Testis (tissue), 3 donors: ENCODE results near the gene PFKP. TPM values are rescaled to one million over a fixed set of nuclear protein-coding genes. Genes with fewer than 3 reads are reported as not detected.
"Not testable (repeated sequence)": the region's sequence is repeated elsewhere in the genome, so short reads cannot be mapped to it uniquely, and the experiment has no call there.

Experiments
- DNase-seq: peaks from one replicate; pipeline ENCODE4 v3.0.0-alpha.2; 2019
- H3K27ac ChIP-seq, 2 donors: fragments of 200-600 bp; sonication (generic); one replicate each; pipeline ENCODE4 v1.5.1; 2019
- H3K27me3 ChIP-seq: fragments of 200-600 bp; sonication (generic); one replicate; pipeline ENCODE4 v1.5.1; 2019
- H3K36me3 ChIP-seq: fragments of 200-600 bp; sonication (generic); one replicate; pipeline ENCODE4 v1.5.1; 2017; ENCODE audit warnings: low read depth; ENCODE audit errors: missing control alignments
- H3K4me1 ChIP-seq: fragments of 200-600 bp; sonication (generic); one replicate; pipeline ENCODE4 v1.5.1; 2019
- H3K4me3 ChIP-seq, 2 donors: fragments of 200-600 bp; sonication (generic); one replicate each; pipeline ENCODE4 v1.5.1; 2017 to 2019
- H3K9me3 ChIP-seq: fragments of 200-600 bp; sonication (generic); one replicate; pipeline ENCODE4 v1.5.1; 2017
- POLR2A ChIP-seq: fragments of 450-650 bp; IDR thresholded peaks from one replicate; pipeline ENCODE4 v1.6.1; 2017; ENCODE audit warnings: antibody characterized with exemption, mild to moderate bottlenecking, moderate library complexity
- WGBS, 2 donors: methylation state at CpG; one replicate each; pipeline ENCODE4 v1.1.5; 2018; 5-methylcytosine and 5-hydroxymethylcytosine counted together
- intact Hi-C: fragments of 100-400 bp; cut with DNase I; formaldehyde crosslinking; loops from one replicate; pipeline ENCODE4 v1.15.1; 2023; ENCODE audit warnings: low total_unique reads
- polyA plus RNA-seq: library from polyadenylated mRNA; stranded (reverse); fragments of 350-450 nt; fragmentation: Illumina TruSeq; extraction: RNeasy Lipid Tissue Mini Kit (QIAGEN cat#74804); gene quantifications from one replicate; pipeline ENCODE4 v1.2.3, GENCODE V29; 2014; ENCODE audit warnings: low read depth, low replicate concordance; ENCODE audit not compliant: insufficient read depth
- total RNA-seq, 2 donors: library from RNA; depleted of rRNA; stranded (reverse); fragments of >200 nt; gene quantifications; one replicate each; pipeline ENCODE4 v1.2.3, GENCODE V29; 2016
- TF ChIP-seq, protein P1 (sequence below), 3 experiments: fragments of 450-650 bp in 2 of 3; fragments of 200-600 bp in 1 of 3; sonication (generic) in 1 of 3; IDR thresholded peaks; one replicate each; pipeline ENCODE4 v1.5.1; 2016 to 2019; ENCODE audit warnings: antibody characterized with exemption in 3 of 3, mild to moderate bottlenecking in 2 of 3, moderate library complexity in 1 of 3

The PFKP gene
- total and polyA plus RNA-seq, 3 donors from 2014 or later = 134 to 447 (median 186) TPM

DNA sequence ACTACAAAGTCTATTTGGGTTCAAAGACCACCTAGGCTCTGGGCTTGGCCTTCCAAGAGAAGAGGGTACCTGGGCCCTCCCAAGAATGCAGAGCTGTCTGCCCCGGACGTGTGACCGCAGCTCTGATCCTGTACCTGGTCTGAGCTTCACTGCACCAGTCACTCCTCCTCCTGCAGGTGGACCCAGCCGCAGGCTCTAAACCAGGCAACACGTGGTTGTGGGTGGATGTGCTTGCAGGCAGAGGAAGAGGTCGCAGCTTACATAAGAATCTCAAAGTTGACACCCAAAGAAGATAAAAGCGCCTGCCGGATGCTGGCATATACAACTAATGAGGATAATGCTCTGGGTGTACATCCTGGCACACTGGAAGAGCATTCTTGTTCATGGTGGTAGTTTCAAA, 9.4 kb upstream of the PFKP start:
- H3K9me3 ChIP-seq = no peaks in the 10 kb centered on the region
- TF ChIP-seq POLR2A = no peak
- TF ChIP-seq, protein P1, sequence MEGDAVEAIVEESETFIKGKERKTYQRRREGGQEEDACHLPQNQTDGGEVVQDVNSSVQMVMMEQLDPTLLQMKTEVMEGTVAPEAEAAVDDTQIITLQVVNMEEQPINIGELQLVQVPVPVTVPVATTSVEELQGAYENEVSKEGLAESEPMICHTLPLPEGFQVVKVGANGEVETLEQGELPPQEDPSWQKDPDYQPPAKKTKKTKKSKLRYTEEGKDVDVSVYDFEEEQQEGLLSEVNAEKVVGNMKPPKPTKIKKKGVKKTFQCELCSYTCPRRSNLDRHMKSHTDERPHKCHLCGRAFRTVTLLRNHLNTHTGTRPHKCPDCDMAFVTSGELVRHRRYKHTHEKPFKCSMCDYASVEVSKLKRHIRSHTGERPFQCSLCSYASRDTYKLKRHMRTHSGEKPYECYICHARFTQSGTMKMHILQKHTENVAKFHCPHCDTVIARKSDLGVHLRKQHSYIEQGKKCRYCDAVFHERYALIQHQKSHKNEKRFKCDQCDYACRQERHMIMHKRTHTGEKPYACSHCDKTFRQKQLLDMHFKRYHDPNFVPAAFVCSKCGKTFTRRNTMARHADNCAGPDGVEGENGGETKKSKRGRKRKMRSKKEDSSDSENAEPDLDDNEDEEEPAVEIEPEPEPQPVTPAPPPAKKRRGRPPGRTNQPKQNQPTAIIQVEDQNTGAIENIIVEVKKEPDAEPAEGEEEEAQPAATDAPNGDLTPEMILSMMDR (IDR thresholded peaks at IDR 0.05) = no peak
- no peak for DNase-seq
- WGBS, 2 donors = 80 to 88% methylated on average over 8 of the region's 8 CpGs
- no peaks in the 10 kb centered on the region for H3K4me1 ChIP-seq
- intact Hi-C loops = no loop called here
- no peaks in the 10 kb centered on the region for H3K27me3 ChIP-seq
- H3K36me3 ChIP-seq = no peaks in the 10 kb centered on the region
- H3K4me3 ChIP-seq = no peak overlapping the region
- H3K27ac ChIP-seq = no peak overlapping the region

DNA sequence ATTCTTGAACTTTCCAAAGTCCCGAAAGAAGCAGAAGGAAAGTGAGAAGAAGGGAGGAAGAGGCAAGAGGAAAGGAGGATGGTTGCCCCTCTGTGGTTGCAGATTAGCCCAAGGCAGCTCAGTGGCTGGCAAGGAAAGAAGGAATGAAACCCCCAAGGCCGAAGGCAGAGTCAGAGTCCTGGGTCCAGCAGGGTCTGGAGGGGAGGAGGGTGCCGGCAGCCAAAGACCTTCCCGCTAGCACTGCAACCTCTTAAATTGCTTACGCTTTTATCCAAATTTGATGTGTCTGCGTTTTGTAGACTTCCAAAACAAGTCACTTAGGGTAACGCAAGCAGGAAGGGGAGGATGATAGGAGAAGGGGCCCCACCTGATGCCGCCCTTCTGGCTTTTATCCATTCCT, 7.4 kb upstream of the PFKP start:
- WGBS, 2 donors = 57 to 59% methylated on average over 8 of the region's 8 CpGs

DNA sequence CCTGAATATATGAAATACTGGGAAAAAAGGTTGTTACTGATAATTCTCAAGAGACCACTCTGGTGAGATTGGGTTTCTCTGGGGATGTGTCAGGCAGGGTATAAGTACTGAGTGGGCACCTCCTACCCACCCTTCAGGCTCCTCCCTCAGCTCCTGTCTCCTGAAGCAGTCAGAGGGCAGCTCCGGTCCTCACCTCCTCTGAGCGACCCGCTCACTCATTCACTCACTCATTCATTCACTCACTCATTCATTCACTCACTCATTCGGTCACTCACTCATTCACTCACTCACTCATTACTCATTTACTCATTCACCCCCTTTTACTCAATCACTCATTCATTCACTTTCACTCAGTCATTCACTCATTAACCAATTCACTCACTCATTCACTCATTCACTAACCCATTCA, 6.9 kb upstream of the PFKP start:
- Histone ChIP-seq H3K27me3 (no peaks in the 10 kb centered on the region), H3K9me3 (no peaks in the 10 kb centered on the region), H3K36me3 (no peaks in the 10 kb centered on the region), H3K27ac (no peak overlapping the region), H3K4me3 (no peak overlapping the region), H3K4me1 (no peaks in the 10 kb centered on the region)
- intact Hi-C loops = no loop called here
- DNase-seq = no peak
- TF ChIP-seq, protein P1 (IDR thresholded peaks at IDR 0.05) = no peak
- TF ChIP-seq POLR2A = no peak
- WGBS, 2 donors = 49 to 65% methylated on average over 4 of the region's 4 CpGs

More for the DNA sequence above, 7.4 kb upstream of the PFKP start:
- Histone ChIP-seq H3K27me3 (no peaks in the 10 kb centered on the region), H3K27ac (no peak overlapping the region), H3K4me1 (no peaks in the 10 kb centered on the region), H3K4me3 (no peak overlapping the region), H3K9me3 (no peaks in the 10 kb centered on the region), H3K36me3 (no peaks in the 10 kb centered on the region)
- intact Hi-C loops = no loop called here
- TF ChIP-seq, protein P1 (IDR thresholded peaks at IDR 0.05) = no peak
- TF ChIP-seq POLR2A = no peak
- no peak for DNase-seq

DNA sequence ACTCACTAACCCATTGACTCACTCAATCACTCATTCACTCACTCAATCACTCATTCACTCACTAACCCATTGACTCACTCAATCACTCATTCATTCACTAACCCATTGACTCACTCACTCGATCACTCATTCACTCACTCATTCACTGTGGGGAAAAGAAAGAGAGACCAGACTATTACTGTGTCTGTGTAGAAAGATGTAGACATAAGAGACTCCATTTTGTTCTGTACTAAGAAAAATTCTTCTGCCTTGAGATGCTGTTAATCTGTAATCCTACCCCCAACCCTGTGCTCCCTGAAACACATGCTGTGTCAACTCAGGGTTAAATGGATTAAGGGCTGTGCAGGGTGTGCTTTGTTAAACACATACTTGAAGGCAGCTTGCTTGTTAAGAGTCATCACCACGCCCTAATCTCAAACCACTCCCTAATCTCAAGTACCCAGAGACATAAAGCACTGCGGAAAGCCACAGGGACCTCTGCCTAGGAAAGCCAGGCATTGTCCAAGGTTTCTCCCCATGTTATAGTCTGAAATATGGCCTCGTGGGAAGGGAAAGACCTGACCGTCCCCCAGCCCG, 5.9 kb upstream of the PFKP start:
- WGBS, 2 donors = 57 to 64% methylated on average over 4 to 5 of the region's 6 CpGs
- H3K27me3 ChIP-seq, H3K36me3 ChIP-seq, DNase-seq, intact Hi-C loops, H3K4me3 ChIP-seq, H3K27ac ChIP-seq, H3K4me1 ChIP-seq, H3K9me3 ChIP-seq: not testable (repeated sequence)

DNA sequence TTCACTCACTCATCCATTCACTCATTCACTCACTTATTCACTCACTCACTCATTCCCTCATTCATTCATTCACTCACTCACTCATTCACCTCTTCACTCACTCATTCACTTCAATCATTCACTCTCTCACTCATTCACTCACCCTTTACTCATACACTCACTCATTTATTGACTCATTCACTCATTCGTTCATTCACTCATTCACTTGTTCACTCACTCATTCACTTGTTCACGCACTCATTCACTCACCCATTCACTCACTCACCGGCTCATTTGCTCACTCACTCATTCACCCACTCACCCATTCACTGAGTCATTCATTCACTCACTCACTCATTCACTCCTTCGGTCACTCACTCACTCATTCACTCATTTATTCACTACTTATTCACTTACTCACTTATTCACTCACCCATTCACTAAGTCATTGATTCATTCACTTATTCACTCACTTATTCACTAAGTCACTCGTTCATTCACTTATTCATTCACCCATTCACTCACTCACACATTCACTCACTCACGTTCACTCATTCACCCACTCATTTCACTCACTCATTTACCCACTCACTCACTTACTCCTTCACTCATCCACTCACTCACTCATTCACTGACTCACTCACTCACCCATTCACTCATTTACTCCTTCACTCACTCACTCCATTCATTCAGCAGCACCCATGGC, 4.7 kb upstream of the PFKP start:
- H3K9me3 ChIP-seq = no peaks in the 10 kb centered on the region
- TF ChIP-seq, protein P1 (IDR thresholded peaks at IDR 0.05) = no peak
- TF ChIP-seq POLR2A = no peak
- no peak overlapping the region for H3K4me3 ChIP-seq
- no peaks in the 10 kb centered on the region for H3K27me3 ChIP-seq
- no peak overlapping the region for H3K27ac ChIP-seq
- 50 to 76% methylated on average over 5 to 6 of the region's 6 CpGs for WGBS, 2 donors
- intact Hi-C loops = no loop called here
- no peaks in the 10 kb centered on the region for H3K36me3 ChIP-seq
- no peak for DNase-seq
- H3K4me1 ChIP-seq = no peaks in the 10 kb centered on the region
